Testis (tissue), 2 donors: ENCODE data around the gene TMEM203.

ENCODE experiments used
- CTCF ChIP-seq, 3 experiments: fragments of 450-650 bp in 2 of 3; fragments of 200-600 bp in 1 of 3; sonication (generic) in 1 of 3; IDR thresholded peaks; one replicate each; pipeline ENCODE4 v1.5.1; 2016 to 2019; ENCODE audit warnings: antibody characterized with exemption in 3 of 3, mild to moderate bottlenecking in 2 of 3, moderate library complexity in 1 of 3
- POLR2A ChIP-seq: fragments of 450-650 bp; IDR thresholded peaks from one replicate; pipeline ENCODE4 v1.6.1; 2017; ENCODE audit warnings: antibody characterized with exemption, mild to moderate bottlenecking, moderate library complexity

- TF ChIP-seq POLR2A (no peak), CTCF (IDR thresholded peaks at IDR 0.05) (no peak)
Measured at GRCh38 chr9:137167747-137168572, 37.5 kb downstream of the TMEM203 start.
